ENCODE results near the gene METTL22.

- TF ChIP-seq CTCF (IDR thresholded peaks at IDR 0.05) (no peak), EZH2 (IDR thresholded peaks at IDR 0.05) (no peak), EZH2phosphoT487 (IDR thresholded peaks at IDR 0.05) (no peak)
Measured at GRCh38 chr16:8619671-8620370, 1.7 kb upstream of the METTL22 start.
